ENCODE measurements around the gene SLC10A7.

- no peak for TF ChIP-seq POLR2A (IDR thresholded peaks at IDR 0.05)
- no peak for TF ChIP-seq EP300 (IDR thresholded peaks at IDR 0.05)
Observed at GRCh38 chr4:146334862-146335449, 186.8 kb downstream of the SLC10A7 start.
